ENCODE measurements around the gene TTC7B.

The TTC7B gene

GRCh38 chr14:90759370-90760077 lies 56.7 kb downstream of the TTC7B start:
- ChIA-PET CTCF (interaction anchor here (0.5 to 1.3 kb wide), 6 partner anchors 32 to 360 kb away, joined by 3 to 8 read pairs (median 4); partner anchors contain the start of gene TTC7B), POLR2A (ENCODE audit: low non-redundant PET) (no interaction called here)
- no peak for TF ChIP-seq CTCF (conservative IDR thresholded peaks at IDR 0.05; ENCODE audit: low read depth)
- H3K27ac ChIP-seq = peak overlapping the region; percentile 14
- no peak for DNase-seq (ENCODE audit: low spot score)

DNA sequence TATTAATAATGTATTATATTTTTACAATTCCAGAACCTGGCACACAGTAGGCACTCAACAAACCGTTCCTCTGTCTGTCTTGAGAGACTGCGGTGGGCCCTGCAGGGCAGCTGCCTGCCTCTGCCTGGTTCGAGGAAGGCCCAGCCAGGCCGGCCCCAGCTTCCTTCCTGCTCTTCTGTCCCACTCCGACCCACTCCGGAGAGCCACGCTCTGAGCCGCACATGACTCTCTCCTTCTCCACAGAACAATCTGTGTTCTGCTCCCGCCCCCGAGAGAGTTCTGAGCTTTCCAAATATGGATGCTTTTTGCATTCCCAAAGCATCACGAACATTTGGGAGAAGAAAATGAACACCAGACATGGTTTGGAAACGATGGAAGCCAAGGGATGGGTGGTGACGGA lies 57.3 kb downstream of the TTC7B start:
- H3K27ac ChIP-seq = peak overlapping the region; percentile 73
- DNase-seq (ENCODE audit: low spot score) = no peak
- TF ChIP-seq CTCF (conservative IDR thresholded peaks at IDR 0.05; ENCODE audit: low read depth) = no peak
- CTCF ChIA-PET = interaction anchor here (0.6 to 1.3 kb wide), 10 partner anchors 15 to 631 kb away, joined by 3 to 6 read pairs (median 3); no protein-coding TSS in a partner anchor
- POLR2A ChIA-PET (ENCODE audit: low non-redundant PET) = no interaction called here

GRCh38 chr14:90758028-90758889 lies 58.0 kb downstream of the TTC7B start:
- ChIA-PET CTCF (interaction anchor here (0.5 to 1.3 kb wide), 16 partner anchors 15 to 630 kb away, joined by 3 to 6 read pairs (median 3); no protein-coding TSS in a partner anchor), POLR2A (ENCODE audit: low non-redundant PET) (interaction anchor here (0.7 kb wide), 1 partner anchor 71 kb away, joined by 3 read pairs; no protein-coding TSS in a partner anchor)
- TF ChIP-seq CTCF (conservative IDR thresholded peaks at IDR 0.05; ENCODE audit: low read depth) = peak; percentile 82
- H3K27ac ChIP-seq = peak overlapping the region; percentile 73
- peak; percentile 97 for DNase-seq (ENCODE audit: low spot score)

GRCh38 chr14:90757452-90757851 lies 58.8 kb downstream of the TTC7B start:
- ChIA-PET POLR2A (ENCODE audit: low non-redundant PET) (no interaction called here), CTCF (interaction anchor here (1.2 kb wide), 1 partner anchor 416 kb away, joined by 3 read pairs; no protein-coding TSS in a partner anchor)
- DNase-seq (ENCODE audit: low spot score) = no peak
- no peak for TF ChIP-seq CTCF (conservative IDR thresholded peaks at IDR 0.05; ENCODE audit: low read depth)
- H3K27ac ChIP-seq = no peak overlapping the region

- POLR2A ChIA-PET (ENCODE audit: low non-redundant PET) = no interaction called here
Measured at GRCh38 chr14:90756755-90757345, 59.4 kb downstream of the TTC7B start.

More at GRCh38 chr14:90756755-90757345, 59.4 kb downstream of the TTC7B start:
- no peak for DNase-seq (ENCODE audit: low spot score)
- TF ChIP-seq CTCF (conservative IDR thresholded peaks at IDR 0.05; ENCODE audit: low read depth) = no peak
- H3K27ac ChIP-seq = no peak overlapping the region
- CTCF ChIA-PET = interaction anchor here (0.7 kb wide), 1 partner anchor 473 kb away, joined by 3 read pairs; no protein-coding TSS in a partner anchor

All from RWPE1 (cell line).